Measurements from ENCODE around the gene MAP3K10.

Gene MAP3K10

DNA sequence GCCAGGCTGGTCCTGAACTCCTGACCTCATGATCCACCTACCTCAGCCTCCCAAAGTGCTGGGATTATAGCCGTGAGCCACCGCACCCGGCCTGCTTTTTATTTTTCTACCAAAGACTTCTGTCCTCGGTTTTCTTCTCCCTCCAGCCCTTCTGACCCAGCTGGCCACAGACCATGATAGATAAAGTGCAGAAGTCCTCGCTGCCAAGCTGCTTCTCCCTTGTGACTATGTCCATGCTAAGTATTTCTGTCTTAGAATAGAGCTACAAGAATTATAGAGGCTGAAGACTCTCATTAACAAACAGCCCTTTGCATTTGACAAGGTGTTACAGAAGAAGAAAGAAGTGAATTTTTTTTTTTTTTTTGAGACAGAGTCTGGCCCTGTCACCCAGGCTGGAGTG, 15.4 kb upstream of the MAP3K10 start:
- no peak for DNase-seq

DNA sequence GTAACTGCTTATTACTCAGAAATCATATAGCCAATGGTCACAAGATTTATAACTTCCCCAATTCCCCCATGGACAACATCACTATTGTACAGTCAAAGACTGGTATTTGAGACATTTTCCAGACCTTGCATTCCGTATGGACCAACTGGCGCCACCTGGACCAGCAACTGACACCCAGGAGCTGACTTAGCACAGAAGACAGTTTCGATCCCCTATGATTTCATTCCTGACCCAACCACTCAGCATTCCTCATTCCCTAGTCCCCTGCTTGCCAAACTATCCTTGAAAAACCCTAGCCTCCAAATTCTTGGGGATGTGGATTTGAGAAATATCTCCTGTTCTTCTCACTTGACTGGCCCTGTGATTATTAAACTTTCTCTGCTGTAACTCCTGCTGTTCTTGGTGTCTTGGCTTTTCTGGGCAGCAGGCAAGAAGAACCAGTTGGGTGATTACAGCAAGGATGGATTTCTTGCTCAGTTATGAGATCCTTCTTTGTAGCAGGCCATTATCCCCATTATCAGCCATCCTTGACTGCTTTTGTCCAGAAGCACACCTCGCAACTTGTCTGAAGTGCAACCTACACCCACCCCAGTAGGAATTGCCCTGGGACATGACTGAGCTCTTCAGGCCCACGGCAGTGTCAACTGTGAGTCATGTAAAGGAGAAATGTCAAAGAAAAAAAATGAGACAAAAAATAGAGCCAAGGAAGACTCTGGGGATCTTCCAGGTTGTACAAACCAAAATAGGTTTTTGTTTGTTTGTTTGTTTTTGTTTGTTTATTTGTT, 13.7 kb upstream of the MAP3K10 start:
- DNase-seq, result no peak

DNA sequence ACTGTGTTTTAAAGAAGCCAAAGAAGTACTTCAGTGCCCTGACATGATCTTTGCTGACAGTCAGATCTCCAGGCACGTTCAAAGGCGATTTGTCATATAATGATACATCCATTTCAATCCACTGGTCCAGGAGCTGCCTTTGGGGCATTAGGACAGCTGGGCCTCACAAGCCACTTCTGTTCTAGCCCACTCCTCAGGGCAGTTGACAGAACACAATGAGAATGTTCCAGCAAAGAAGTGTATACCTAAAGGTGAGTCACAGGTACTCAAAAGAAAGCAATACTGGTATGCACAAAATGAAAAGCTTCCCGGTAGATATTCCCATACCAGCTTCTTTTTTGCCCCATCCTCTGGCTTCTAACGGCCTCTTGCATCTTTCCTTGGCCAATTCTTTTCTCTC, 12.5 kb upstream of the MAP3K10 start:
- no peak for DNase-seq

DNA sequence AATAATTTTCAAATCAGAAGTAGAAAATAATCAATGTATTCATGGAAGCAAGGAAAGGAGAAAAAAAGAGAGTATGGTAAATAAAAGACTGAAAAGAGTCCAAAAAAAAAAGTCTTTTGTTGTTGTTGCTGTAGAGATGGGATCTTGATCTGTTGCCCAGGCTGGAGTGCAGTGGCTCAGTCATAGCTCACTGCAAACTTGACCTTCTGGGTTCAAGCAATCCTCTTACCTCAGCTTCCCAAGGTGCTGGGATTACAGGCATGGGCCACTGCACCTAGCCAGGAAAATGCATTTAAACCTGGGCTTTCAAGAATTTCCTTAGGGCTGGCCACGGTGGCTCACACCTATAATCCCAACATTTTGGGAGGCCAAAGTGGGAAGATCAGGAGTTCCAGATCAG, 7.0 kb upstream of the MAP3K10 start:
- DNase-seq, result no peak

DNA sequence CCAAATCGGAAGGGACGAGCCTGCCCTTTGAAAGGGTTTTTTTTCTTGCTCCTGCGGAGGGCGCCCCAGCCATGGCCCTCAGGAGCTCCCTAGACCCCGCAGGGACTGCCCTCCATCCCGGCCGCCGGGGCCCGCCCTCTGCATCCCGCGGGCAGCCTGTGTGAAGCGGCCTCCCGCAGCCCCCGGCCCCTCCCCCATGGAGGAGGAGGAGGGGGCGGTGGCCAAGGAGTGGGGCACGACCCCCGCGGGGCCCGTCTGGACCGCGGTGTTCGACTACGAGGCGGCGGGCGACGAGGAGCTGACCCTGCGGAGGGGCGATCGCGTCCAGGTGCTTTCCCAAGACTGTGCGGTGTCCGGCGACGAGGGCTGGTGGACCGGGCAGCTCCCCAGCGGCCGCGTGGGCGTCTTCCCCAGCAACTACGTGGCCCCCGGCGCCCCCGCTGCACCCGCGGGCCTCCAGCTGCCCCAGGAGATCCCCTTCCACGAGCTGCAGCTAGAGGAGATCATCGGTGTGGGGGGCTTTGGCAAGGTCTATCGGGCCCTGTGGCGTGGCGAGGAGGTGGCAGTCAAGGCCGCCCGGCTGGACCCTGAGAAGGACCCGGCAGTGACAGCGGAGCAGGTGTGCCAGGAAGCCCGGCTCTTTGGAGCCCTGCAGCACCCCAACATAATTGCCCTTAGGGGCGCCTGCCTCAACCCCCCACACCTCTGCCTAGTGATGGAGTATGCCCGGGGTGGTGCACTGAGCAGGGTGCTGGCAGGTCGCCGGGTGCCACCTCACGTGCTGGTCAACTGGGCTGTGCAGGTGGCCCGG, 815 bp downstream of the MAP3K10 start:
- DNase-seq, result no peak

DNA sequence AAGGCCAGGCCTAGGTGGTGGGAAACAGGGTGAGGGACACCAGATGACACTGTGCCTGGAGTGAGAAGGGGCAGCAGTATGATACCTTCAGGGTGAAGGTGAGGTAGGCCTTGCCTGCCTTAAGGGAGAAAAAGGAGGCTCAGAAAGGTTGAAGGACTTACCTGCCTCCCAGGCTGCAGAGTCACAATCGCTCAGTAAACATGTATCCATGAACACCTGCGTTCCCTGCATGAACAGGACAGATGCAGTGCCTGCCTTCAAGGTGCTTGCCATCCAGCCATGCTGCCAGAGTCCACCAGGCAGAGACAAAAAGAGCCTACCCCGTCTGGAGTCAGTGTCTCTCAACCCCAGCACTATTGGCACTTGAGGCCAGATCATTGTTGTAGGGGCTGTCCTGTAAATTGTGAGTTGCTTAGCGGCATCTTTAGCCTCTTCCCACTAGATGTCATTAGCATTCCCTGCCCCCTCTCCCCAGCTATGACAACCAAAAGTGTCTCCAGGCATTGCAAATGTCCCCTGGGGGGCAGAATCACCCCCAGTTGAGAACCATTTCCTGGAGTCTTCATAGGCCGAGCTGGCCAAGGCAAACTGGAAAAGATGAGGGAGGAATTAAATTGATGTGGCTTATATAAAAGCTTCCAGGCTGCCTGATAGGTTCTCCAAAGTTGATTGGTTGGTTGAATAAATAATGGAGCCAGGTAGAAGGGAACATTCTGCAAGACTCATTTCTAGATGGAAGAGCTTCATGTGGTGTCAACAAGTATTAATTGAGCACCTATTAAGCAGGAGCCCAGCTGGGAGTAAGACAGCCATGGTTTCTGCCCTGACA, 1.7 kb downstream of the MAP3K10 start:
- DNase-seq, result no peak

DNA sequence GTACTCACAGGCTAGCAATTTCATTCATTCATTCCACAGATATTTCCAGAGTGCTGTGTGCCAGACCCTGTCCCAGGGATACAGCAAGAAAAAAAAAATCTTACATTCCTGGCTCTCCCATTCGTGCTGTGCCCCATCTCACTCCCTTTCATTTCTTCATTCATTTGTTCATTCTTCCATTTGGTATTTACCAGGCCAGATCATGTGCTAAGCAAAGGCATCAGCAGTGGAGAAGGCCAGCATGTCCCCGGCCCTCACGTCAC, 2.3 kb downstream of the MAP3K10 start:
- DNase-seq, result no peak

DNA sequence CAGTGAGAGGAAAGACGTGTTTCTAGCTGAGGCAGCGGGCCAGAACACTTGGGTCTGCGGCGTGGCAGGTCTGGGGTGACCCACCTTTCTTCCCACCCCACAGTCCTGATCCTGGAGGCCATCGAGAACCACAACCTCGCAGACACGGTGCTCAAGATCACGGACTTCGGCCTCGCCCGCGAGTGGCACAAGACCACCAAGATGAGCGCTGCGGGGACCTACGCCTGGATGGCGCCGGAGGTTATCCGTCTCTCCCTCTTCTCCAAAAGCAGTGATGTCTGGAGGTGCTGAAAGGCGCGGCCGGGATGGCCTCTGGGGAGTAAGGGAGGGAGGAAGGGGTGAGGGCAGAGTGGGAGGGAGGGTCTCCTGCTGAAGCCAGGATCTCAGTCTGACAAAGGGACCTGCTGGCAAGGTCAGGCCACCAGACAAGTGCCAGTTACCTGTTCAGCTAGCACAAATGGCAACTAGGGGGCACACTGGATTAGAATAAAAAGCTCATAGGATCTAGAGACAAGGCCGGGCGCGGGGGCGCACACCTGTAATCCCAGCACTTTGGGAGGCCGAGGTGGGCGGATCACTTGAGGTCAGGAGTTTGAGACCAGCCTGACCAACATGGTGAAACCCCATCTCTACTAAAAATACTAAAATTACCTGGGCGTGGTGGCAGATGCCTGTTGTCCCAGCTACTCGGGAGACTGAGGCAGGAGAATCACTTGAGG, 7.2 kb downstream of the MAP3K10 start:
- DNase-seq, result no peak

DNA sequence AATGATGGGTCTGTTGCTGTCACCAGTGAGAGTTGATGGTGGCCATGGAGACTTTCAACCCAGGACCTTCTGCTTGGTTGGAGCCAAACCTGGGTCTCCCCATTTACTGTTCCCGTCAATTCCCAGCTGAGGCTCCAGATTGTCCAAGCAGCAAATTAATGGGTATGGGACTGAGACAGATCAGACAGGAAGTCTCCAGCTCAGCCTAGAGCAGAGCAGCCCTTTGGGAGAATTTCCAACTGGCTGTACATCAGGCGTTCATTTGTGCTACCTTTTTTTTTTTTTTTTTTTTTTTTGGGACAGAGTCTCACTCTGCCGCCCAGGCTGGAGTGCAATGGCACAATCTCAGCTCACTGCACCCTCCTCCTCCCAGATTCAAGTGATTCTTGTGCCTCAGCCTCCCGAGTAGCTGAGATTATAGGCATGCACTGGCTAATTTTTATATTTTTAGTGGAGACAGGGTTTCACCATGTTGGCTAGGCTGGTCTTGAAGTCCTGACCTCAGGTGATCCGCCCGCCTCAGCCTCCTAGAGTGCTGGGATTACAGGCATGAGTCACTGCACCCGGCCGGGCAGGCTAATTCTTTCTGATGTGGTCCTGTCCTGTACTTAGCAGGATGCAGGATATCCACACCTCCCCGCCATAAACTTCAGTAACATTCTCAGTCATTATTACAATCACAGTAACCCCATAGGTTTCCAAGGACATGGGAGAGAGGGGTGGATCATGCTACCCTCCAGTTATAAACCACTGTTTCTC, 9.3 kb downstream of the MAP3K10 start:
- DNase-seq, result no peak

DNA sequence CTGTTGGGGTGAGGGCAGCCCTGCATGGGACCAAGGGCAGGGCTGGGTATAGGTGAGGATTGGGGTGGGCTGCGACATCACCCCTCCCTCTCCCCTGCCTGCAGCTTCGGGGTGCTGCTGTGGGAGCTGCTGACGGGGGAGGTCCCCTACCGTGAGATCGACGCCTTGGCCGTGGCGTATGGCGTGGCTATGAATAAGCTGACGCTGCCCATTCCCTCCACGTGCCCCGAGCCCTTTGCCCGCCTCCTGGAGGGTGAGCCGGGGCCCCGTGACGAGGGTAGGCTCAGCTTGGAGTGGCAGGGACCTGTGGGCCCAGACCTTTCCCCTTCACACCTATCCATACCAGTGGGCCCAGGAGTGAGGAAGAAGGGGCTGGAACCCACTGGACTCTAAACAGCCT, 13.2 kb downstream of the MAP3K10 start:
- no peak for DNase-seq

DNA sequence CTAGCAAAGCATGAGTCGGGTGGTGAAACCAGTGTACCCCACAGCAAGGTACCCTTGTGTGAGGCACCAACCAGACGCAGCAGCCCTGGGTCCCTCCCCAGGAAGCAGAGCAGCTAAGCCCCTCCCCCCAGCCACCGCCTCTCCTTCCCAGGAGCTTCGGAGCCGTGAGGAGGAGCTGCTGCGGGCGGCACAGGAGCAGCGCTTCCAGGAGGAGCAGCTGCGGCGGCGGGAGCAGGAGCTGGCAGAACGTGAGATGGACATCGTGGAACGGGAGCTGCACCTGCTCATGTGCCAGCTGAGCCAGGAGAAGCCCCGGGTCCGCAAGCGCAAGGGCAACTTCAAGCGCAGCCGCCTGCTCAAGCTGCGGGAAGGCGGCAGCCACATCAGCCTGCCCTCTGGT, 14.5 kb downstream of the MAP3K10 start:
- DNase-seq, result no peak

DNA sequence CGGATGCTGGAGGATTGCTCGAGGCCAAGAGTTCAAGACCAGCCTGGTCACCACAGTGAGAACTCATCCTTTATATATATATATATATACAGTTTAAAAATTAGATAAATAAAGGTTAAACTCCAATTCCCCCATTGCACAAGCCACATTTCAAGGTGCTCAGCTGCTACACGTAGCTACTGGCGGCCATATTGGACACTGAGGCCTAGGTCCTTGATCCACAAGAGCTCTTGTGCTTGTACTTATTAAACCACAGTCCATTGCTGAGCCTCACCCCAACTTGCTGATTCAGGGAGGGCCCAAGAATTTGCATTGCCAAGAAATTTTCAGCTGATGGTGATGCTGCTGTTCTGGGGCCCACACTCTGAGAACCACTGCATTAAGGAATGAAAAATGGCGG, 17.4 kb downstream of the MAP3K10 start:
- no peak for DNase-seq

DNA sequence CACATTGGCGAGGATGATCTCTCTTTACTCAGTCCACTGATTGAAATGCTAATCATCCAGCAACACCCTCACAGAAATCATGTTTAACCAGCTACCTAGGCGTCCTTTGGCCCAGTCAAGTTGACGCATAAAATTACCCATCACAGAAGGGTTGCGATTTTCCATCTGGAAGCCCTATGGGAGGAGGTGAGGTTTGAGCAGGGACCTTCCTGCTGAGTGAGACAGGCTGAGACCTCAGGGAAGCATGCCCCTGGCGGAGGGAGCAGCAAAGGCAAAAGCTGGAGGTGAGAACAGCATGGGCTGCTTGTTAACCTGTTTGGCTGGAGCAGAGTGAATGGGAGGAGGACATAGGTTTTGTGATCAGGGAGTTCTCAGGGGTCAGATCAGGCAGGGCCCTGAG, 19.7 kb downstream of the MAP3K10 start:
- DNase-seq, result no peak

DNA sequence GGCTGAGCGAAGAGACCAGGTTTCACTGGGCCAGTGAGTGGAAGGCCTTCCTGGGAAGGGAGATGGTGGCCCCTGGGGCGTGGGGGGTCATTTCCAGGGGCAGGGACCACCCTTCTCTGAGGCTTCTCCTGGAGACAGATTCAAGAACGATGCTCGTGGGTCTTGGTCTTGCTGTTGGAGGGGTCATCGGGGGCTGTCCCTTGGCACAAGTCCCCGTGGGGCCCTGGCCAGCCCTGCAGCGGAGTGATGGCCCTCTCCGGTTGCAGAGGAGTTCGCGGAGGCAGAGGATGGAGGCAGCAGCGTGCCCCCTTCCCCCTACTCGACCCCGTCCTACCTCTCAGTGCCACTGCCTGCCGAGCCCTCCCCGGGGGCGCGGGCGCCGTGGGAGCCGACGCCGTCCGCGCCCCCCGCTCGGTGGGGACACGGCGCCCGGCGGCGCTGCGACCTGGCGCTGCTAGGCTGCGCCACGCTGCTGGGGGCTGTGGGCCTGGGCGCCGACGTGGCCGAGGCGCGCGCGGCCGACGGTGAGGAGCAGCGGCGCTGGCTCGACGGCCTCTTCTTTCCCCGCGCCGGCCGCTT, 22.1 kb downstream of the MAP3K10 start:
- no peak for DNase-seq

DNA sequence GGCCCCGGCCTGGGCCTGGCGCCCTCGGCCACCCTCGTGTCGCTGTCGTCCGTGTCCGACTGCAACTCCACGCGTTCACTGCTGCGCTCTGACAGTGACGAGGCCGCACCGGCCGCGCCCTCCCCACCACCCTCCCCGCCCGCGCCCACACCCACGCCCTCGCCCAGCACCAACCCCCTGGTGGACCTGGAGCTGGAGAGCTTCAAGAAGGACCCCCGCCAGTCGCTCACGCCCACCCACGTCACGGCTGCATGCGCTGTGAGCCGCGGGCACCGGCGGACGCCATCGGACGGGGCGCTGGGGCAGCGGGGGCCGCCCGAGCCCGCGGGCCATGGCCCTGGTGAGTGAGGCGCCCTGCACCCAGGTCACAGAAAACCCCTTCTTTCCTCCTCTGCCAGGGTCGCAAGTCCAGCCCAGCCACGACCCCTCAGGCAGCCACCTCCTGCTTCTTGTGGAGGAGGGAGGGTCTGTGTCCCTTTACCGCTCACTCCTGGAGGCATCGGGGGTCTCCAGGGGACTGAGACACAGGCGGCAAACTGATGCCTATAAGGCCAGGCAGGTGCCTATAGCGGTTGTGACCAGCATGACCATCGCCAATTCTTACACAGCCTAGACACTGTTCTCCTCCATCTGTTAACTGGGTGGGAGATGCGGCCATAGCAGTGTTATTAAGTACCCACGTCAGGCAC, 22.8 kb downstream of the MAP3K10 start:
- DNase-seq, result no peak

DNA sequence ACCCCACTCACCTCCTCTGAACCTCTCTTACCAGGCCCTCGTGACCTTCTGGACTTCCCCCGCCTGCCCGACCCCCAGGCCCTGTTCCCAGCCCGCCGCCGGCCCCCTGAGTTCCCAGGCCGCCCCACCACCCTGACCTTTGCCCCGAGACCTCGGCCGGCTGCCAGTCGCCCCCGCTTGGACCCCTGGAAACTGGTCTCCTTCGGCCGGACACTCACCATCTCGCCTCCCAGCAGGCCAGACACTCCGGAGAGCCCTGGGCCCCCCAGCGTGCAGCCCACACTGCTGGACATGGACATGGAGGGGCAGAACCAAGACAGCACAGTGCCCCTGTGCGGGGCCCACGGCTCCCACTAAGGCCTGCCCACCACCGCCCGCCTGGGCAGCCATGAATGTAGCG, 23.7 kb downstream of the MAP3K10 start:
- no peak for DNase-seq

DNA sequence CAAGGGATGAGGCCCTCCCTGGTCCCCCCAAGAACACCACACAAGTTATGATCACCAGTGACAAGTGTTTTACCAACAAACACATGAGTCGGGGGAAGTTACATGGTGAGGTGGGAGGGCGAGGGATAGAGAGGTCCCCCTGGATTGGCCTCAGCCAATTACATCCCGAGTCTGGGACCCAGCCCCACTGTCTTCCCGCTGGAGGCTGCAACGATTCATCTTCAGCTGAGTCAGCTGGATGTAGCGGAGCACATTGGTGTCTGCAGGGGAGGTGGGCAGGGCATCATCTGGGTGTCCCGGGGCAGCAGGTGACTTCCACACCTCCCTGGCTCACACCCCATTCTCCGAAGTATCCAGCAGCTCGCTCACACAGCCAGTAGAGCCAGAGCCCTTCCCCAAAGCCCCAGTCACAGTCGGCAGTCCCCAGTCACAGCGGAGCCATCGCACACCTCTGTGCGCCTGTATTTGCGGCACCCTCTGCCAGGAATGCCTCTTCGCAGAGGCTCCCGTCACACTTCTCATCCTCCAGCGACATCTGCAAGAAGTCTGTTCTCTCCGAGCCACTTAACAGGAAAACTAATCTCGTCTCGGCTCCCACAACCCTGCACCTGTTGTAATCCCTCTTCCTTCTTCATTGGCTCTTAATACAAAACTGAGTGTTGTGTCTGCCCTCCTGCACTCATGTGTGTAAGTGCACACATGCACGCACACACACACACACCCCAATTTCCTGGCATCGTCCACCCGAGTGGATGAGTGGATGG, 25.0 kb downstream of the MAP3K10 start:
- DNase-seq, result no peak

DNA sequence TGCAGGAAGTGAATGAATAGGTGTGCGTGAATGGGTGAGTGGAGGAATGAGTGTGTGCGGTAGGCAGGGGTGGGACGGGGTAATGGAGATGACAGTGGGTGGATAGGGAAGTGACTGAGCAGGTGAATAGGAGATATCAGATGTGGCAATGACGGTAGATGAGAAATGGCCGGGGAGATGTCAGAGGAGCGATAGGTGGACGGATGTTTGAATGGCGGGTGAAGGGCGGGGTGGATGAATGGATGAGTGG, 25.5 kb downstream of the MAP3K10 start:
- DNase-seq, result no peak

DNA sequence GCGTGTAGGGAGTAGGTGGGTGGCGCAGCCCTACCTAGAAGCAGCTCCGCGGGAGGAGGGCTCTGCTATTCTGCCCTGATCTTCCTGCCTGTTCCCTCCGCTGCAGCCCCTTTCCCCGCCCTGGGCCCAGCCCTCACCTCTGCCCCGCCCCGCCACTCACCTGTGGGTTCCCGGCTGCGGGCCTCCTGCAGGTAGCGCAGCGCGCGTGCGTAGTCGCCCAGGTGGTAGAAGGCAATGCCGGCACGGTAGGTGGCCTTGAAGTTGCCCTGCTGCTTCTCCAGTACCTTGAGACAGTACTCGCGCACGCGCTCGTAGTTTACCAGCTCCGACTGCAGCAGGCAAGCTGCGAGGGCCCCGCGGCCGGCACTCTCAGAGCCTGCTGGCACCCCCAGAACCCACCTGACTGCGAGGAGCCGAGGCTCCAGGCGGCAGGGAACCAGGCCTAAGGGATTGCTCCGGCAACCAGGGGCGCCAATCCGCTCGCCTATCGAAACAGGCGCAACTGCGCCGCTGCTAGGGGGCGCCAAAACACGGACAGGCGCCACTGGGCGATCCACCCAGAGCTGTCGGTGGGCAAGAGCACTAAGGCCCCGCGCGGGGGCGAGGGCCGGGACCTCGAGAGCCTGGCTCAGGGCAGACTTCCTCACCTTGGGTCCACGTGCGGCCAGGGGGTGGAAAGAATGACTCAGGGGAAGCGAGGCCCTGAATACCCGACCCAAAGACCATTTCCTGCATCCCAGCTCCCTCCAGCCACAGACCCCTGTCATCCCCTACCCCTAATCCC, 26.0 kb downstream of the MAP3K10 start:
- no peak for DNase-seq

All from GOT3 (cell line).